HTR-8/SVneo (cell line): ENCODE measurements around the gene CD33.
"Not testable (repeated sequence)": the region's sequence is repeated elsewhere in the genome, so short reads cannot be mapped to it uniquely, and the experiment has no call there.

Experiments used
- DNase-seq: peaks from one replicate; pipeline ENCODE4 v3.0.0; 2011; ENCODE audit warnings: low spot score, mixed read lengths; ENCODE audit not compliant: insufficient read length
- FAIRE-seq: peaks from 2 replicates; lab custom pipeline; 2011; peaks lifted over from hg19 to GRCh38; lab: Jason Lieb, UNC

Gene CD33

DNA sequence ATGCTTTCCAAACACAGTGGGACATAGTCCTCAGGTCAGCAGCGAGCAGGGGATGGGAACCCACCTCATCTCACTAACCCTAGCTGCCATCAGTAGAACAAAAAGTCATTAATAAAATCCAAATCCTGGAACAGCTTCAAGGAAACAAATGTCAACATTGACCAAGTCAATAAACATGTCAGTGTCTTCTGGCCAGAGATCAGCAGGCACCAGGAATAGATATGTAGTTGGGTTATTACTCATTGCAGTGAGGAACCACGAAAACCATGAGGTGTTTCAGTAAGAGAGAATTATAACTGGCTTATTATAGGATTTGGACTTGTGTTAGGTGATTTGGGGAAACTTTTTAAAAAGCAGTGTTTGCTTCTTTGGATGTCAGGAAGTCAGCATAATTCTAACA, 17.1 kb upstream of the CD33 start:
- DNase-seq (no peak), FAIRE-seq (no peak)

DNA sequence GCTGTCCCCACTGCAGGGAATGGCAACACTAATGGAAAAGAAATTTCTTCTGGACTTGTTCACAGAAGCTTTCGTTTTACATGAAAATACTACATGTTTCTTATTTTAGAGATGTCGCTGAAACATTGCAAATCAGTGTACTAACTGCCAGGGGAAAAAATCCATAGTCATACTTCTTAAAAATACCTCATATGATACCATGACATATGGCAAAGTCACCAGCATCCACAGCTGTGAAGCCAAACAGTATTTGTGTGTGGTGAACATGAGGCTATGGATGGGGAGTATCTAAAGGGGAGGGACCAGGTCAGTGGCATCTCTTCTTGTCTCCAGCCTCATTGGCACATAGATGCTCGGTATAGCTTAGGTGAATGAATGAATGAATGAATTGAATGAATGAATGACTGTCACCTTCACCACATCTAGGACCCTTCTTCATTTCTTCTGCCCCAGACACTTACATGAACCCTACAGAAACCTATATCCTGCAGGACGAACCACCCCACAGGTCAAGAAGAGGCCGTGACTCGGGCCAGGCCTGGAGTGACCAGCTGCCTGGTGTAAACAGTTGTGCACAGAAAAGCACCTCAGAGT, 14.6 kb upstream of the CD33 start:
- FAIRE-seq = no peak
- no peak for DNase-seq

DNA sequence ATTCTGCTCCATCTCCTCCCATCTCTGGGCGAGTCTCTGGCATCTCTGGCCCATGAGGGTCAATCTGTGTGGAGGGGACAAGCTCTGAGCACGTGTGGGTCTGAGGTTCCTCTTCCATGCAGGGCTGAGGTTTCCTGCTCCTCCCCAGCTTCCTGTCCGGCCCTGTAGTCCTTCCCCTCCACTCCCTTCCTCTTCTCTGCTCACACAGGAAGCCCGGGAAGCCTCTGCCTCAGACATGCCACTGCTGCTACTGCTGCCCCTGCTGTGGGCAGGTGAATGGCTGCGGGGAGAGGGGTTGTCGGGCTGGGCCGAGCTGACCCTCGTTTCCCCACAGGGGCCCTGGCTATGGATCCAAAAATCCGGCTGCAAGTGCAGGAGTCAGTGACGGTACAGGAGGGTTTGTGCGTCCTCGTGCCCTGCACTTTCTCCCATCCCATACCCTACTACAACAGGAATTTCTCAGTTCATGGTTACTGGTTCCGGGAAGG, 14.0 kb upstream of the CD33 start:
- DNase-seq, FAIRE-seq: not testable (repeated sequence)

DNA sequence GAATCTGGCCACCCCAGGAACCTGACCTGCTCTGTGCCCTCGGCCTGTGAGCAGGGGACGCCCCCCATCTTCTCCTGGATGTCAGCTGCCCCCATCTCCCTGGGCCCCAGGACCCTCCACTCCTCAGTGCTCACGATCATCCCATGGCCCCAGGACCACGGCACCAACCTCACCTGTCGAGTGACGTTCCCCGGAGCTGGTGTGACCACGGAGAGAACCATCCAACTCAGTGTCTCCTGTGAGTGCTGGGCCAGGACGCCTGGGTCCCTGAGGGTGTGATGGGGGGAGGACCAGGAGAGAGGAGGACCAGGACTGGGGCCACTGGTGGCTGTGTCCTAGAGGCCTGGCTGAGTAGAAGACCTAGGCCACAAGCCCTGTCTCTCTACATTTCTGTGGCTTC, 13.0 kb upstream of the CD33 start:
- no peak for FAIRE-seq
- no peak for DNase-seq

DNA sequence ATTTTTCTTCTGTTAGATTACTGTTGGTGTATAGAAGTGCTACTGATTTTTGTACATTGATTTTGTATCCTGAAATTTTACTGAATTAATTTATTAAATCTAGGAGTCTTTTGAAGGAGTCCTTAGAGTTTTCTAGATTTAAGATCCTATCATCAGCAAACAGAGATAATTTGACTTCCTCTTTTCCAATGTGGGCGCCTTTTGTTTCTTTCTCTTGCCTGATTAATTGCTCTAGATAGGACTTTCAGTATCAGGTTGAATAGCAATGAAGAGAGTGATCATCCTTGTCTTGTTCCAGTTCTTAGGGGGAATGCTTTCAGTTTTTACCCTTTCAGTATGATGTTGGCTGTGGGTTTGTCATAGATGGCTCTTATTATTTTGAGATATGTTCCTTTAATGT, 5.6 kb upstream of the CD33 start:
- DNase-seq (no peak), FAIRE-seq (no peak)

DNA sequence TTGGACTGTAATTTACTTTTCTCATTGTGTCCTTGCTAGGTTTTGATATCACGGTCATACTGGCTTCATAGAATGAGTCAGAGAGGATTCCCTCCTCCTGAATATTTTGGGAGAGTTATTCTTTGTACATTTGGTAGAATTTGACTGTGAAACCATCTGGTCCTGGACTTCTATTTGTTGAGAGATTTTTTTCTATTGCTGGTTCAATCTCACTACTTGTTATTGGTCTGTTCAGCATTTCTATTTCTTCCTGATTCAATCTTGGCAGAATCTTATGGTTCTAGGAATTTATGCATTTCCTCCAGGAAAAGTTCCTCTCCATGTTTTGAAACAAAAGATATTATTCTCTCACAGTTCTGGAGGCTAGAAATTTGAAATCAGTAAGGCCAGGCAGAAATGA, 4.9 kb upstream of the CD33 start:
- FAIRE-seq (no peak), DNase-seq (no peak)

DNA sequence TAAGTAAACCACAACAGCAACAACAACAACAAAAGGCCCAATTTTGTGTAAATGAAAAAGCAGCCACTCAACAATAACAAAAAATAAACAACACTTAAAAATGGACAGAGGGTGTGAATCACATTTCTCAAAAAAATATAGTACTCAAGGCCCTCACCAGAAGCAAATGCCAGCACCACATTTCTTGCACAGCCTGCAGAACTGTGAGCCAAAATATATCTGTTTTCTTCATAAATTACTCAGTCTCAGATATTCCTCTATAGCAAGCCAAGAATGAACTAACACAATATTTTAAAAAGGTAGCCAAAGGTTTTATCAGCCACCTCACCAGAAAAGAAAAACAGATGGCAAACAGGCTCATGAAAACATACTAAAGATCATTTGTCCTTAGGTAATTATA, 3.9 kb upstream of the CD33 start:
- FAIRE-seq (no peak), DNase-seq (no peak)

DNA sequence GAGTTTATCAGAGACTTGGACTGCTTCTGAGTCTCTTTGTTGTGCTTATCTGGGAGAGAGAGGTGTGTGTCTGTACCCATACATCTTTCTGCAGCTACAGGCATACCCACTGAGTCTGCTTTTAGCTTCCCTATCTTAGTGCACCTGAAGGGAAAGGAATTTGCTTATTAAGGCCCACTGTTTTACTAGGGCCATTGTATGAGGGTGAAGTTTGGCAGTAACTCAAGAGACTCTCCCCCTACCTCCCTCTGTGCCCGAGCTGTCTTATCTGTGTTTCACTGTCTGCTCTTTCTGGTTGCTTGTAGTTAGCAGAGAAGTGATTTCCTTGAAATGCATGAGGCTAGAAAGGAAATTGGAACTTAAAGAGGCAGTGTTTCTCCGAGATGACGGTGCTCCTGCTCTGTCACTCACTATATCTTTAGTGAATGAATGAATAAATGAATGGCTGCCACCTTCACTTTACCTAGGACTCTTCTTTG, 678 bp upstream of the CD33 start:
- DNase-seq = no peak
- no peak for FAIRE-seq

DNA sequence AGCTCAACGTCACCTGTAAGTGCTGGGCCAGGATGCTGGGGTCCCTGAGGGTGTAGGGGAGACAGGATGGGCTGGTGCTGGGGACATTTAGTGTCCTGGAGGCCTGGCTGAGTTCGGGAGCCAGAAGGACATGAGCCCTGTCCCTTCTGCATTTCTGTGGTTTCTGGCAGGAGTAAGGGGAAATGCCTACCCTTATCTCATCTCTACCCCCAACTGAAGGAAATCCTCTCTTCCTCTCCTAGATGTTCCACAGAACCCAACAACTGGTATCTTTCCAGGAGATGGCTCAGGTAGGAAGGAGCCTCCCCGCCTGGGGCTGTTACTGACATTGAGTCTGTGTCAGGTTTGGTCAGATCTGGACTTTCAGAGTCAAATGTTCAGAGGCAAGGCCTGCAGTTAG, 1.2 kb downstream of the CD33 start:
- DNase-seq = no peak
- no peak for FAIRE-seq

DNA sequence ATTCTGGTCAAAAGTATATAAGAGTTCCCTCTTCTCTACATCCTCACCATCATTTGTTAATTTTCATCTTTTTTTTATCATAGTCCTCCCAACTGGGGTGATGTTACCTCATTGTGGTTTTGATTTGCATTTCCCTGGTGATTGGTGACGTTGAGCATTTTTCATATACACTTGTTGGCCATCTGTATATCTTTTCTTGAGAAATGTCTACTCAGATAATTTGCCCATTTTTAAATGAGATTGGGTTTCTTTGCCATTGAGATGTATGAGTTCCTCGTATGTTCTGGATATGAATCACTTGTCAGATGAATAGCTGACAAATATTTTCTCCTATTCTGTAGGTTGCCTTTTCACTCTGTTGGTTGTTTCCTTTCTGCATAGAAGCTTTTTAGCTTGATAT, 2.4 kb downstream of the CD33 start:
- DNase-seq (no peak), FAIRE-seq (no peak)

DNA sequence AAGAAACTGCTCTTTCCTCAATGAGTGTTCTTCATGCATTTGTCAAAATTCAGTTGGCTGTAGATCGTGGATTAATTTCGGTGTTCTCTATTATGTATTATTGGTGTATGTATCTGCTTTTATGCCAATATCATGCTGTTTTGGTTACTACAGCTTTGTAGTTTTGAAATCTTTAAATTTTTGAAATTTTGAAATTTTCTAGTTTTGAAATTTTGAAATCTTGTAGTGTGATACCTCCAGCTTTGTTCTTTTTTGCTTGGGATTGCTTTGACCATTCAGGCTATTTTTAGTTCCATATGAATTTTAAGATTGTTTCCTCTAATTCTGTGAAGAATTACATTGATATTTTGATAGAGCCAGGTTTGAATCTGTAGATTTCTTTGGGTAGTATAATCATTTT, 3.1 kb downstream of the CD33 start:
- FAIRE-seq = no peak
- DNase-seq = no peak

DNA sequence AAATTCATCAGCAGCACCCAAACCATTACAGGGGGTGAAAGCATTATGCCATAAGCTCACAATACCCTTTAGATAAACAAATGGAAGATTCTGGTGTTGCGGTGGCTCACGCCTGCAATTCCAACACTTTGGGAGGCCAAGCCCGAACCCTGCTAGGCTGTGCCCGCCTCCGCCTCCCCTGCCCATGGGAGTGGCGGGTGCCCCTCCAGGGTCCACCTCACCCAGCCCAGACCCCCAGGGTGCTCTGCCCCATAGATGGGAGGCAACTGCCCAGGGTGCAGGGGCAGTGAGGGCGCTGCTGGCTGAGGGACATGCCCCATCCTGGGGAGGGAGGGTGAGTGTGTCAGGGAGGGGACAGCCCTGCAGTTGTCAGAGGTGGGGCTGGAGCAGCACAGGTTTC, 16.0 kb downstream of the CD33 start:
- FAIRE-seq (no peak), DNase-seq (no peak)

DNA sequence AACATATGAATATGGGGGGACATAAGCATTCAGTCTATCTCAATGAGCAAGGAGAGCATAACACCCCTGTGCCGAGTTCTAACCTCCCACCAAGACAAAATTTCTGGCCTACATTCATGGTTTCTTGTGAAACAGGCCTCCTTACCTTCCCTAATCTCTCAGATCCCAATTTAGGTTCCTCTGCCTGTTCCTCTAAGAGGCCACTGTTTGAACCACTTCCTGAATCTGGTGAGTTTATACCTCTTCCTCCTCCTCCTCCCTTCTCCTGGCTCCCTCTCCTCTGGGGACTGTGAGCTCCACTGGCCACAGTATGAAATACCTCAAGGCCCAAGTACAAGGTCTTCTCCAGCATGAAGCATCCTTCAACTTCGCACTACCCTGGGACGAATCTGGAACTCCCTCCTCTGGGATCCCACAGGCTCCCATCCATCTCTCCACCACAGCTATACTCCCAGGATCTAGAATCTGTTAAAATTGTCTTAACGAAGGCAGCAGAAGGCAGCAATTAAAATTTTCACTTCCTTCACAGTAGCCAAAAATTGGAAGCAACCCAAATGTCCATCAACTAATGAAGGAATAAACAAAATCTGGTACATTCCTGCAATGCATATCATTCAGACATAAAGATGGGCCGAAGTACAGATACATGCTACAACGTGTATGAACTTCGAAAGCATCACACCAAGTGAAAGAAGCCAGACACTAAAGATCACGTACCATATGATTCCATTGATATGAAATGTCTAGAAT, 18.2 kb downstream of the CD33 start:
- no peak for FAIRE-seq

DNA sequence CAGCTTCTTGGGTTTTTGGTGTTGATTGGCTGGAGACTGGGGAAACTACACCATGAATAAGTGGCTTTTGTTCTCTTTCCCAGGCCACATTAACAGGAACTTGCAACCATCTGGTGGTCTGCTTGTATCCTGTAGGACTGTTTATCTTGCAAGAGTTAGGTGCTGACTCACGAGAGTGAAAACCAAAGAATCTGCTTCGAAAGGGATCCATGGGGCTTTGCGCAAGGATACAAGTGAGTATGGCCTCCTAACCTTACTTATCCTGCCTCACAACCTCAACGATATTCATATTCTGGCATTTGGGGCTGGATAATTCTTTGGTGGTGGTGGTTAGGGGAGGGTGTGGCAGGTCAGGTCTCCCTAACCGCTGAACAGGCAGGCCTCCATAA, 21.3 kb downstream of the CD33 start:
- no peak for DNase-seq
- FAIRE-seq = no peak

More for the DNA sequence above, 18.2 kb downstream of the CD33 start:
- no peak for DNase-seq

DNA sequence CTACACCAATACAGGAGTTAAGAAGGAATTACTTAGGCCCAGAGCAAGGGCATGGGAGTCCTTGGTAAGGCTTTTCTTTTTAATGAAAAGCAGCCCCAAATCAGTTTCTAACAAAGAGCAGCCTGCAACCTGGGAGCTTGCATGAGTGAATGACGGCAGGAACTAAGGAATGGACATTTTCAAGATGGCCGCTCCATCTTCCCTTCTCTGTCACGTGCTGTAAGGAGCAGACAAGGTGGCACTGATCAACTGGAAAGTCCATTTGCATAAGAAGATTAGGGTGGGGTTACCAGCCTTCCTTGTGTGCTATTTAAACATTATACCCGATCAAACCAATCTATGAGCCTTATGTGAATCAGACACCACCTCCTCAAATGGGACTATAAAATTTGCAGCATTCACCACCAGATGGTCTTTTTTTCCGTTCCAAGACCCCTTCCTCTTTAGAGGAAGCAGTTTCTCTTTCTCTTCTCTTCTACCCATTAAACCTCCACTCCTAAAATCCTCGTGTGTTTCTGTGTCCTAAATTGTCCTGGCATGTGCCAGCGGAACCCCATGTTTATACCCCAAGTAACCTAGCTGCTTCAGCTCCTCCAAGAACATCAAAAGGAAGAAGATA, 23.2 kb downstream of the CD33 start:
- DNase-seq (no peak), FAIRE-seq (no peak)

DNA sequence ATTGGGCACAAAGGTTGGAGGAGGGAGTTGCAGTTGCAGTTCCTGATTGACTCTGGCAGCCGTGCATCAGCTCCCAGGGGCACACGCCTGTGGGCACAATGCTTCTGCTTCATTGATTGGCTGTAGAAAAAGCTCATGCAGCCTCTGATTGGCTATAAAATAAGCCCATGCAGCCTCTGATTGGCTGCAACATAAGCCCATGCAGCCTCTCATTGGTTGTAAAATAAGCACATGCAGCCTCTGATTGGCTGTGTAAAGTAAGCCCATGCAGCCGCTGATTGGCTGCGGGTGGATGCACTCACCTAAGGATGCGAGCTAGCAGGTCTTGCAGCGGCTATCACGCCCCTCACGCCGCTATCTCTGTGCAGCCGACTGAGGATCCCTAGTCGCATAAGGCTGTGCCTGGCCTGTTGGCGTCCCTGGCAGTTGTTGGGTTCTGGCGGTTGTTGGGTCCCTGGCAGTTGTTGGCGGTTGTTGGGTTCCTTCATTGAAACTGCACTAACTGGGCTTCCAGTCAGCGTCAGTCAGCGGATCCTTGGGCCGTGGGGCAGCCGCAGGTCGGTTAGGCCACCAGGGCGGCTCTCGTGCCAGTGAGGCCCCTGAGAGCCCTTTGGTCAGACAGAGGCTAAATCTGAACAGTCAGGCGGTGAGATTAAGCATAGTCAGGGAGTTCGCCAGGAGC, 26.0 kb downstream of the CD33 start, which contains the start of gene SIGLECL1:
SIGLECL1 (plus strand) TSS at position 295 of the 682 bp plus-strand sequence. CDS start 12,993 bp downstream, outside the sequence.
- FAIRE-seq = no peak
- no peak for DNase-seq

DNA sequence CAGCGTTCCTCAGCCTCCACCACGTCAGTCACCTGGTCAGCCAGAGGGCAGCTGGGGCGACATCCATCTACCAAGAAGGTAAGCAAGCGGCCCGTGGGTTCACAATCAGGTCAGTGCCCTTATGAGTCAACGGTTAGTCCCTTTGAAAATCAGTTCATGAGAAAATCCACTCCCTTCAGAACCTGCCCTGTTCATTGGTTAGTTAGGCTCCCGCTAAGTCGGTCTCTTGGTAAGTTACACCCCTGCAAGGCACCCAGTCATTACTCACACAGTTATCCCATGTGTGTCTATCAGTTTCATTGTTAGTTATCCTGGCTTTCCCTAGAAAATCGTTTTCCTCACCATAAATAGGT, 26.6 kb downstream of the CD33 start:
- FAIRE-seq = no peak
- no peak for DNase-seq

DNA sequence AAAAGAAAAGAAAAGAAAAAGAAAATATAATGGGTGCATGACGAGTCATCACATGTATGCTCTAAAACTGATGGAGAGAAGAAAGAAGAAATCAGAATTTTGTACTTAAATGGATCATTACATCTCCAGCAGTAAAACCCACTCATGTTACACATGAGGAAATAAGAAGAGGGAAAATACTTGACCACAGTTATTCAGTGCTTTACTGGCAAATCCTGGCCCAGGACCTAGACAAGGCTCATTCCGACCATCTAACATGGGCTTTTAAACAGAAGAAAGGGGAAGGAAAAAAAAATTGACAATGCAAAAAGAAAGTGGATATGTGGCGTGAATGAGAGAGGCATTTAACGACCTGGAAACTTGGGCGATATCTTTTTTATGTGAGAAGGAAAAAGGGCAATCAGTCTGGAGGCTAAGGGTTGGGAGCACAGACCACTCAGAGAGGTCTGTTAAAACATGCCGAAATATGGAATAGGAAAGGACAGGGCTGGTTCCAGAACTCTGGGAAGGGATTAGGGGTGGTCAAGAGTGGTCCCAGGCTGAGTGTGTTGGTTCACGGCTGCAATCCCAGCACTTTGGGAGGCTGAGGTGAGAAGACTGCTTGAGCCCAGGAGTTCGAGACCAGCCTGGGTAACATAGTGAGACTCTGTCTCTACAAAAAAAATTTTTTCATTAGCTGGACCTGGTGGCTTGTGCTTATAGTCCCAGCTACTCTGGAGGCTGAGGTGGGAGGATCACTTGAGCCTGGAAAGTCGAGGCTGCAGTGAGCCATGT, 27.6 kb downstream of the CD33 start:
- DNase-seq = no peak
- FAIRE-seq = no peak

DNA sequence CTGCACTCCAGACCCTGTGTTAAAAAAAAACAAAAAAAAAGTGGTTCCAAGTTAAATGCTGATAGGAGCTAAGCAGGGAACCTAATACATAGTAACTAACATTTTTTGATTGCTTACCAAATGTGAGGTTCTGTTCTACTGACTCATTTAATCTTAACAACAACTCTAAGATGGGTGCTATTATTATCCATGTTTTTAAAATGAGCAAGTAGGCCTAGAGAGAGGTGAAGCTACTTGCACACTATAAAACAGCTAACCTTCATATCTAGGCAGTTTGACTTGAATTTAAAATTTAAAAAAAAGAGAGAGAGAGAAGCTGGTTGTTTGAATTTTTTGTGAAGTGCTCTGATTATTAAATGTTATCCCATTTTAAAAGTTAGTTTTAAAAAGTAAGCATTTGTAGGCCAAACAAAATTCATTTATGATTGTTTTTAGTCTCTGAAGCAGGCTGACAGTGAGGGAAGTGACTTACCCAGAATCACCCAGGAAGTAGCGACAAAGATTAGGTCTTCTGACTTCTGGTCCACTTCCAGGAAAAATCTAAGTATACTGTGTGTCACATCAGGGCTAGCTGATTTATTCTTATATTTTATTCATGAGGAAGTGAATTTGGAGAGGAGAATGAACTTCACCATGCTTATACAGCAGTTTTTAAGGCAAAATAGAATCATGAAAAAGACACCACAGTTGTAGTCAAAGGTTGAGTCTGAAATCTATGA, 28.4 kb downstream of the CD33 start:
- no peak for DNase-seq
- no peak for FAIRE-seq
